WERI-Rb-1 (cell line): ENCODE measurements around the gene EFEMP1.

Experiments used
- DNase-seq: peaks from one replicate; pipeline ENCODE4 v3.0.0-alpha.2; 2020
- H3K27ac ChIP-seq: fragments of 250-450 bp; sonication (Bioruptor Pico); 2 replicates; pipeline ENCODE4 v1.5.1; 2020; ENCODE audit warnings: mild to moderate bottlenecking, moderate library complexity
- H3K27me3 ChIP-seq: fragments of 250-450 bp; sonication (Bioruptor Pico); 2 replicates; pipeline ENCODE4 v1.5.1; 2021; ENCODE audit warnings: mild to moderate bottlenecking, low read depth, moderate library complexity; ENCODE audit not compliant: insufficient read depth, severe bottlenecking
- H3K36me3 ChIP-seq: fragments of 250-450 bp; sonication (Bioruptor Pico); 2 replicates; pipeline ENCODE4 v1.5.1; 2020; ENCODE audit warnings: mild to moderate bottlenecking, moderate library complexity
- H3K4me3 ChIP-seq: 2 replicates; pipeline ENCODE4 v1.5.1; 2011; ENCODE audit warnings: low read depth, mild to moderate bottlenecking, control low read depth, low read length
- H3K9me3 ChIP-seq: fragments of 250-450 bp; sonication (Bioruptor Pico); 2 replicates; pipeline ENCODE4 v1.5.1; 2021; ENCODE audit warnings: mild to moderate bottlenecking, moderate library complexity; ENCODE audit not compliant: severe bottlenecking
- CTCF ChIP-seq: IDR thresholded peaks from 2 replicates; pipeline ENCODE4 v1.5.1; 2011; ENCODE audit warnings: low read depth, mild to moderate bottlenecking, control low read depth, inconsistent platforms, low read length

The EFEMP1 gene

DNA sequence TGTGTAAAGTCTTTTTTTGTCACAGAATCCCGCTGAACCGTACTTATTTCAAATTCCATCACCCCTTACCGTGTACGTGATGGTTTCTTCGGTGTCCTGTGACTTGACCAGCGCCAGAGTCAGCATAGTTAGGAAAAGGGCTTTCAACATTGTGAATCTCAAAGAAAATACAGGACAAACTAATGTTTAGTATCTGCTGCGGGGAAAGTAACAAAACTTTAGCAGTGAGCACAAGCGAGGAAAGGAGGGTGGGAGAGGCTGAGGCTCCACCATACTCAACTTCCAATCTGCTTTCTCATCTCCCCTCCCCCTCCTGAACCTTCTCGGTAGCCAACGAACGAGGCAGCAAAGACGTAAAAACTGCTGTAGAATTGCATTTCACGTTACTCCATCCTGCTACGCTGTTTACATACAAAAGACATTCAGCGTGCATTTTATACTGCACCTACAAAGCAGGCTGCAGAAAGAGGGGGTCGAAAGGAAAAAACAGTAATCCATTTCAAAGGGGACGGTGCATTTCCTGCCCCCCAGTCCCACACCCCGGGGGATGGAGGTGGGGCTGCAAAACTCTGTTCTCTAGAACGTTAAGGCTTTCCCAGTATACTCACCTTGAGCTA is 1.2 kb downstream of the EFEMP1 start:
- DNase-seq = no peak
- TF ChIP-seq CTCF = no peak
- Histone ChIP-seq H3K4me3 (no peak overlapping the region), H3K27me3 (peaks cover 13% of the 10 kb centered on the region), H3K36me3 (no peaks in the 10 kb centered on the region), H3K9me3 (no peaks in the 10 kb centered on the region), H3K27ac (no peak overlapping the region)

DNA sequence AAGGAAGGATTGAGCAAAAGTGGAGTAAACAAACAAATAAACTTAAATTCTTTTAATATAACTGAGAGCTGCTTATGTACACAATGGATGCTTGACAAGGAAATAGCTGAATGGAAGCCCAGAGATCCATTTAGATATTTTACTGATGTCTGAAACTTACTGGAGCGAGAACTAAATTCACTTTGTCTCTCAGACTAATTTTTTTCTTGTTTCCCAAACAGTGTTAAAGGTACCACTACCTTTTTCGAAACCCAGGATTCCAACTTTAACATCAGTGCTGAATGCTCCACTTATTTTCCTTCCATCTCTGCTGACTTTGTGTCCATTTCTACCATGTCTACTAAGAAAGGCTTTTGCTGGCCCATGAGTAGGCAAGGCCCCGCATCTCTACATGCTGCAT is 4.0 kb downstream of the EFEMP1 start:
- TF ChIP-seq CTCF = no peak
- no peak for DNase-seq
- Histone ChIP-seq H3K27me3 (peaks cover 13% of the 10 kb centered on the region), H3K36me3 (no peaks in the 10 kb centered on the region), H3K9me3 (no peaks in the 10 kb centered on the region), H3K4me3 (no peak overlapping the region), H3K27ac (no peak overlapping the region)

GRCh38 chr2:55918856-55919255 is 4.7 kb downstream of the EFEMP1 start:
- no peak for TF ChIP-seq CTCF
- Histone ChIP-seq H3K27ac (no peak overlapping the region), H3K36me3 (no peaks in the 10 kb centered on the region)

DNA sequence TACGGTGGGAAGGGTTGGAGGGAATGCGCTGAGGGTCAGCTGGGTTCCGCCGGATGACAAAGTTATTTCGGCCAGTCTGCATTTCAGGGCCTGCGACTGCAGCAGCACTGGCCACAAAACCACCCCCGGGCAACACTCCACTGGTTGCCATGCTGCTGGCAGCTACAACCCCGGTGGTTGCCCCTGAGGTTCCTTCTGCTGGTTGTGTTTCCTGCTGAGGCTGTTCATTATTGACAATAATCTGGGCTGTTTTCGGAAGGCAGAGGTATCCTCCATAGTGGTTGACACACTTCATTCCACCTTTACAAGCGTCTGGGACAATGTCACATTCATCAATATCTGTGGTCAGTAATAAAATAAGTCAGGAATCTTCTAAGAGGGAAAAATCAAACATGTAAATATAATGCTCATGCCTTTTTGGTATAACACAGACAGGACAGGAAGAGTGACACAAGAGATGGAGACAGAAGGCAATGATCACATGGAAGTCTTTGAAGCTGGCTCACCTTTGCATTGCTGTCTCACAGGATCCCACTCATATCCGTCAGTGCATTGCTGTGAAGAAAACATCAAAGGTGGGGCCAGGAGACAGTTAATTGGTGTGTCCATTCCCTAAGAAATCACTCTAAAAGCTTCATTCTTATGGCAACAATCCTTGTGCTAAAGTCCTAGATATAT is 5.7 kb downstream of the EFEMP1 start:
- TF ChIP-seq CTCF = no peak
- Histone ChIP-seq H3K4me3 (no peak overlapping the region), H3K27ac (no peak overlapping the region), H3K36me3 (no peaks in the 10 kb centered on the region), H3K9me3 (no peaks in the 10 kb centered on the region), H3K27me3 (peaks cover 2% of the 10 kb centered on the region)
- DNase-seq = no peak

More at GRCh38 chr2:55918856-55919255, 4.7 kb downstream of the EFEMP1 start:
- peaks cover 8% of the 10 kb centered on the region for H3K27me3 ChIP-seq
- H3K9me3 ChIP-seq = no peaks in the 10 kb centered on the region
- no peak overlapping the region for H3K4me3 ChIP-seq
- DNase-seq = no peak

DNA sequence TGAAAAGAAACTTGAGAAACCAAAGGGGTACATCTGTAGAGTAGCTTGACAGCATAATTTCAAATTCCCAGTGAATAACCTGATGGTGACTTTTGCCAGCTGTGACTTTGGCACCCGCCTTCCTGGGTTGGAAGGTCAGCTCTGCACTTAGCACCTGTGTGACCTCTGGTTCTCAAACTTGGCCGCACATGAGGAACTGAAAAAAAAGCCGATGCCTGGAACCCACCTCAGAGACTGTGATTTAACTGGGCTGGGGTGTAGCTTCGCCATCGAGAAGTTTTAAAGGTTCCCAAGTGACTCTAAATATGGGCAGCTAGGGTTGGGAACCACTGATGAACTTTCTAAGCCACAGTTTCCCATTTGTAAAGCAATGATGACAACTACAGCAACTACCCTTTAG is 6.5 kb downstream of the EFEMP1 start:
- DNase-seq = no peak
- no peaks in the 10 kb centered on the region for H3K9me3 ChIP-seq
- no peak overlapping the region for H3K27ac ChIP-seq
- H3K4me3 ChIP-seq = no peak overlapping the region
- no peaks in the 10 kb centered on the region for H3K36me3 ChIP-seq
- no peak for TF ChIP-seq CTCF
- no peaks in the 10 kb centered on the region for H3K27me3 ChIP-seq
